Upper lobe of right lung (tissue), 1 donor: ENCODE results near the gene OR2F2. TPM values are rescaled to one million over a fixed set of nuclear protein-coding genes. Genes with fewer than 3 reads are reported as not detected.

Experiments
- ATAC-seq: fragments of 200-7000 bp; cut with Tn5 transposase; one replicate; pipeline ENCODE4 v1.9.1; 2020; ENCODE audit warnings: mild to moderate bottlenecking, moderate library complexity
- DNase-seq: peaks from one replicate; pipeline ENCODE4 v3.0.0-alpha.2; 2020
- H3K27ac ChIP-seq: fragments of 200-600 bp; one replicate; pipeline ENCODE4 v1.8.0; 2022
- H3K27me3 ChIP-seq: fragments of 200-600 bp; one replicate; pipeline ENCODE4 v1.8.0; 2022; ENCODE audit warnings: mild to moderate bottlenecking
- H3K36me3 ChIP-seq: fragments of 200-600 bp; one replicate; pipeline ENCODE4 v1.8.0; 2022
- H3K4me1 ChIP-seq: fragments of 200-600 bp; one replicate; pipeline ENCODE4 v1.8.0; 2022
- H3K4me3 ChIP-seq: fragments of 200-600 bp; one replicate; pipeline ENCODE4 v1.8.0; 2022; ENCODE audit warnings: mild to moderate bottlenecking
- H3K9me3 ChIP-seq: fragments of 200-600 bp; one replicate; pipeline ENCODE4 v1.8.0; 2022
- CTCF ChIP-seq: fragments of 200-600 bp; IDR thresholded peaks from one replicate; pipeline ENCODE4 v1.8.0; 2022; ENCODE audit warnings: antibody characterized with exemption
- intact Hi-C: fragments of 100-400 bp; cut with DNase I; formaldehyde crosslinking; loops from one replicate; pipeline ENCODE4 v1.11.0; 2022
- total RNA-seq: library from RNA; stranded (reverse); fragmentation: NEBNext Ultra II Directional; extraction: Animal tissue kit (Norgen Biotek cat#: 25700); gene quantifications from one replicate; pipeline ENCODE4 v1.2.1, GENCODE V29; 2021
- donor health status: DM: no; HTN: yes; CAD: no; lungs with severe emphysema.

OR2F2 gene
- total RNA-seq, 1 donor from 2014 or later: not detected

DNA sequence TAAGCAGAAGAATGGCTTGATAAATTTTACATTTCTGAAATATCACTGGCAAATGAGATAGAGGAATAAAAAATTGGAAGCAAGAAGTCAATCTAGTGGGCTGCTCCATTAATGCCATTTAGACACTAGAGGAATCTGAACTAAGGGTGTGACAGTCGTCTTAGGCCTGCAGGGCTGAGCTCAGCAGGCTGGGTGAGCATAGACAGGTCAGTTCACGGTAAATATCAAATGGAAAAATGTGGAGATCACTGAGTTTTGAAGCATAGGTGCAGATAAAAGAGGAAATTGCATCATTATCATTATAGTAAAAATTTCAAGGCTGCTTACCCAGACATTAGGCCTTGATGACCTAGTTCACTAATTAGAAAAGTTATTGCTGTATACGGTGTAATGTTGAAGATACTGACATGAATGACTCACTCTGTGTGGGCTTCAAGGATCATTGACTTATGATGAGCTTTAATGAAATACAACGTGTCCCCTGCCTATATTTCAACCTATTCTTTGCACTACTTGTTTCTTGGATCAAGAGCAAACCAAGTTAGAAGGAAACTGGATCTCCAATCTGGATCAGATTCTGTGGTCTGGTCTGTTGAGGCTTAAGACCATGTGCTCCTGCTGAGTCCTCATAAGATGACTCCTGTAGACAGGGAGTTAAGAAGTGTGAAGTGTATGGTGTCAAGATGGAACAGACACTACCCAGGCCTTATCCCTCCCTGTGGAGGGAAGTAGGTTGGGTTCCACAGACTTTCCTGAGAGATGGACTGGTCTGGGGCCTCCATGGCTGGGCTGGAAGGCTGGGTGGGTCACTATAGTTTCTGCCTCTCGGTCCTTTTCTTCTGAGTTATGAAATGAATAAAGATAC lies 3.6 kb downstream of the OR2F2 start:
- intact Hi-C loops: no loop called here
- no peak for TF ChIP-seq CTCF
- Histone ChIP-seq H3K4me3 (no peak overlapping the region), H3K27ac (no peak overlapping the region), H3K27me3 (no peaks in the 10 kb centered on the region), H3K4me1 (no peaks in the 10 kb centered on the region), H3K36me3 (no peaks in the 10 kb centered on the region), H3K9me3 (no peaks in the 10 kb centered on the region)
- no peak for DNase-seq
- ATAC-seq: no peak

DNA sequence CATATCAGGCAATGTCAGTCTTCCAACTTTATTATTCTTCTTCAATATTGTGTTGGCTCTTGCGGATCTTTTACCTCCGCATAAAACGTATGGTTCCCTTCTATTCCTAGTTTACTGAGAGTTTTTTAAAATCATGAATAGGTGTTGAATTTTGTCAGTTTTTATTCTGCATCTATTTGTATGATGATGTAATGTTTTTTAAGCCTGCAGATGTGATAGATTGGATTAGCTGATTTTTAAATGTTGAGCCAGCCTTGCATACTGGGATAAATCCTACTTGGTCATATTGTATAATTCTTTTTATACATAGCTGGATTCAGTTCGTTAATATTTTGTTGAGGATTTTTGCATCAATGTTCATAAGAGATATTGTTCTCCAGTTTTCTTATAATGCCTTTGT lies 10.4 kb downstream of the OR2F2 start:
- Histone ChIP-seq H3K36me3 (no peaks in the 10 kb centered on the region), H3K9me3 (no peaks in the 10 kb centered on the region), H3K4me3 (no peak overlapping the region), H3K27ac (no peak overlapping the region), H3K27me3 (no peaks in the 10 kb centered on the region), H3K4me1 (no peaks in the 10 kb centered on the region)
- no peak for DNase-seq
- ATAC-seq: no peak
- TF ChIP-seq CTCF: no peak
- intact Hi-C loops: no loop called here

DNA sequence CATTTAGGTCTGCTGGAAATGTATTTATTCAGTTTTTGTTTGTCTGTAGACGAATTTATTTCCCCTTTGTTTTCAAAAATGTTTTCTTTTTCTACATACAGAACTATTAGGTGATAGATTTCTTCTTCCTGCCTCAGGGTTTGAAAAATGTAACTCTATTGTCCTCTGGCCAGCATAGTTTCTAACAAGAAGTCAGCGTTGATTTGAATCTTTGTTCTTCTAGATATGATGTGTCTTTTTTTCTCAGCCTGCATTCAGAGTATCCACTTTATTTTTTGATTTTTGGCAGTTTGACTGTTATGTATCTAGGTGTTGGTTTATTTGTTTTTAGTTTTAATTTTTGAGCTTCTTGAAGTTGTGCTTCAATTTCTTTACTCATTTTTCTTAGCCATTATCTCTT lies 12.1 kb downstream of the OR2F2 start:
- DNase-seq: no peak
- intact Hi-C loops: no loop called here
- Histone ChIP-seq H3K4me1 (no peaks in the 10 kb centered on the region), H3K27ac (no peak overlapping the region), H3K9me3 (no peaks in the 10 kb centered on the region), H3K4me3 (no peak overlapping the region), H3K36me3 (no peaks in the 10 kb centered on the region), H3K27me3 (no peaks in the 10 kb centered on the region)
- no peak for TF ChIP-seq CTCF
- no peak for ATAC-seq

- no peaks in the 10 kb centered on the region for H3K9me3 ChIP-seq
- no peaks in the 10 kb centered on the region for H3K4me1 ChIP-seq
- DNase-seq: no peak
- intact Hi-C loops: no loop called here
- TF ChIP-seq CTCF: no peak
- no peak overlapping the region for H3K4me3 ChIP-seq
- H3K27me3 ChIP-seq: no peaks in the 10 kb centered on the region
- ATAC-seq: no peak
- H3K36me3 ChIP-seq: no peaks in the 10 kb centered on the region
- H3K27ac ChIP-seq: no peak overlapping the region
These were observed 13.7 kb downstream of the OR2F2 start for GRCh38 chr7:143948733-143949132.

GRCh38 chr7:143953421-143953820 lies 18.4 kb downstream of the OR2F2 start:
- Histone ChIP-seq H3K36me3 (no peaks in the 10 kb centered on the region), H3K9me3 (no peaks in the 10 kb centered on the region), H3K27me3 (no peaks in the 10 kb centered on the region), H3K27ac (no peak overlapping the region), H3K4me3 (no peak overlapping the region), H3K4me1 (no peaks in the 10 kb centered on the region)
- TF ChIP-seq CTCF: no peak
- ATAC-seq: no peak
- intact Hi-C loops: no loop called here
- no peak for DNase-seq
